ENCODE results near the gene GOLGA8R. TPM values are rescaled to one million over a fixed set of nuclear protein-coding genes. Genes with fewer than 3 reads are reported as not detected.

GOLGA8R gene

Small RNAs within 50 kb of the gene (small RNA-seq; reads per million reads assigned to genes)
- gene AC019322.2 (not detected), gene RF00019 (not detected), gene RF00096 (not detected), gene RN7SL196P (not detected)
